HepG2 (cell line): Measurements from ENCODE around the gene ZMYM4. TPM values are rescaled to one million over a fixed set of nuclear protein-coding genes. Genes with fewer than 3 reads are reported as not detected.

ENCODE experiments used
- ATAC-seq: fragments of 200-7000 bp; cut with Tn5 transposase; 3 replicates; pipeline ENCODE4 v1.9.1; 2020; ENCODE audit warnings: mild to moderate bottlenecking, moderate library complexity
- BruUV-seq: library from RNA; stranded (reverse); fragments of 400-500 nt; replicated peaks from 2 replicates; lab custom pipeline; 2021; lab: Mats Ljungman, UMichigan
- CTCF ChIA-PET: fragments of 300-600 bp; formaldehyde crosslinking; extraction: SDS; loops from one replicate; lab custom pipeline; 2021; ENCODE audit warnings: low total read pairs, inconsistent platforms, low intra/inter-chr PET ratio; lab: Yijun Ruan, JAX
- POLR2A ChIA-PET: fragments of 350-600 bp; sonication (Branson Sonifier 250); formaldehyde crosslinking; loops from one replicate; lab custom pipeline; 2020; ENCODE audit warnings: antibody characterized with exemption, inconsistent platforms; lab: Yijun Ruan, JAX
- DNase-seq: peaks from one replicate; pipeline ENCODE4 v3.0.0-alpha.2; 2015; ENCODE audit warnings: low spot score
- FAIRE-seq: peaks from 3 replicates; lab custom pipeline; 2011; peaks lifted over from hg19 to GRCh38; lab: Jason Lieb, UNC
- H2AFZ ChIP-seq: one replicate; pipeline ENCODE4 v1.6.1; 2011; ENCODE audit warnings: low read length, inconsistent platforms
- H3K27ac ChIP-seq: fragments of 300-600 bp; 3 replicates; pipeline ENCODE4 v1.8.0; 2011; ENCODE audit warnings: mixed run types, mild to moderate bottlenecking, mixed read lengths, low read length, inconsistent platforms; ENCODE audit not compliant: insufficient read depth; ENCODE audit errors: extremely low read length
- H3K27me3 ChIP-seq, 2 experiments: fragments of 200-600 bp in 1 of 2; 2 replicates in 1 of 2; 3 replicates in 1 of 2; pipeline versions ENCODE4 v1.6.0 to v1.8.0; 2011; ENCODE audit warnings: low read length in 2 of 2, mild to moderate bottlenecking in 2 of 2, moderate library complexity in 2 of 2, inconsistent platforms in 1 of 2; ENCODE audit not compliant: insufficient read depth in 2 of 2, control insufficient read depth in 1 of 2
- H3K36me3 ChIP-seq, 2 experiments: fragments of 200-600 bp in 1 of 2; replicated peaks in 1 of 2; 2 replicates in 1 of 2; 3 replicates in 1 of 2; pipeline versions ENCODE4 v1.5.1 to v1.8.0; 2011; ENCODE audit warnings: low read length in 2 of 2, inconsistent platforms in 1 of 2; ENCODE audit not compliant: insufficient read depth in 2 of 2, control insufficient read depth in 1 of 2
- H3K4me1 ChIP-seq: 2 replicates; pipeline ENCODE4 v1.5.1; 2012; ENCODE audit warnings: low read length, inconsistent platforms; ENCODE audit not compliant: insufficient read depth
- H3K4me2 ChIP-seq: 2 replicates; pipeline ENCODE4 v1.6.0; 2011; ENCODE audit warnings: low read depth, low read length, inconsistent platforms
- H3K4me3 ChIP-seq, 3 experiments: fragments of 200-600 bp in 1 of 3; sonication (generic), shearing (Covaris generic) in 1 of 3; replicated peaks in 1 of 3; 2 replicates each; pipeline ENCODE4 v1.5.1; 2011 to 2016; ENCODE audit warnings: low read length in 3 of 3, inconsistent platforms in 2 of 3, low read depth in 2 of 3, mild to moderate bottlenecking in 2 of 3, control low read depth in 1 of 3, mixed read lengths in 1 of 3; ENCODE audit not compliant: insufficient read depth in 1 of 3
- H3K79me2 ChIP-seq: one replicate; pipeline ENCODE4 v1.6.1; 2011; ENCODE audit warnings: low read length, inconsistent platforms; ENCODE audit not compliant: insufficient read depth
- H3K9ac ChIP-seq: 2 replicates; pipeline ENCODE4 v1.6.0; 2011; ENCODE audit warnings: mild to moderate bottlenecking, low read depth, low read length, inconsistent platforms; ENCODE audit not compliant: insufficient read depth
- H3K9me3 ChIP-seq: 2 replicates; pipeline ENCODE4 v1.5.1; 2012; ENCODE audit warnings: mild to moderate bottlenecking, low read length
- H4K20me1 ChIP-seq: 2 replicates; pipeline ENCODE4 v1.6.0; 2011; ENCODE audit warnings: inconsistent platforms, mild to moderate bottlenecking, low read length, moderate library complexity; ENCODE audit not compliant: insufficient read depth
- CERS6 ChIP-seq: sonication (generic); formaldehyde crosslinking; IDR thresholded peaks from 2 replicates; pipeline ENCODE4 v1.5.0; 2020; ENCODE audit warnings: missing genetic modification reagents
- DRAP1 ChIP-seq: IDR thresholded peaks from 2 replicates; pipeline ENCODE4 v1.6.1; 2016; ENCODE audit warnings: missing genetic modification reagents, missing compliant biosample characterization
- EHMT2 ChIP-seq: fragments of 200-600 bp; sonication (generic); IDR thresholded peaks from 2 replicates; pipeline ENCODE4 v1.7.0; 2017; ENCODE audit warnings: antibody characterized with exemption, low read depth, low read length, borderline replicate concordance
- GATAD2A ChIP-seq: IDR thresholded peaks from 2 replicates; pipeline ENCODE4 v1.6.1; 2016
- HNF4G ChIP-seq, 2 experiments: sonication (generic) in 1 of 2; formaldehyde crosslinking in 1 of 2; IDR thresholded peaks; 2 replicates each; pipeline versions ENCODE4 v1.4.0 to v1.6.1; 2011 to 2020; ENCODE audit warnings: borderline replicate concordance in 2 of 2, low read depth in 2 of 2, mild to moderate bottlenecking in 2 of 2, low read length in 1 of 2, missing genetic modification reagents in 1 of 2, moderate library complexity in 1 of 2
- KDM2A ChIP-seq: sonication (generic); formaldehyde crosslinking; IDR thresholded peaks from 2 replicates; pipeline ENCODE4 v1.4.0; 2020; ENCODE audit warnings: low read depth, missing genetic modification reagents, borderline replicate concordance
- KDM5B ChIP-seq: sonication (generic); formaldehyde crosslinking; IDR thresholded peaks from 2 replicates; pipeline ENCODE4 v1.4.0; 2020; ENCODE audit warnings: missing genetic modification reagents, mild to moderate bottlenecking, borderline replicate concordance
- NAIF1 ChIP-seq: sonication (generic); formaldehyde crosslinking; IDR thresholded peaks from 2 replicates; pipeline ENCODE4 v1.5.0; 2020; ENCODE audit warnings: mild to moderate bottlenecking, missing genetic modification reagents, borderline replicate concordance
- NCOR1 ChIP-seq: fragments of 200-600 bp; sonication (generic); IDR thresholded peaks from 2 replicates; pipeline ENCODE4 v1.7.0; 2017; ENCODE audit warnings: antibody characterized with exemption, low read length, borderline replicate concordance
- PCBP1 ChIP-seq: fragments of 200-400 bp; formaldehyde crosslinking; IDR thresholded peaks from 2 replicates; pipeline ENCODE4 v1.6.1; 2017; ENCODE audit warnings: mild to moderate bottlenecking, low read depth, low read length, borderline replicate concordance
- PHF5A ChIP-seq: IDR thresholded peaks from one replicate; pipeline ENCODE4 v1.6.1; 2018; ENCODE audit warnings: low read depth, missing genetic modification reagents; ENCODE audit not compliant: unreplicated experiment
- TGIF2 ChIP-seq: IDR thresholded peaks from 2 replicates; pipeline ENCODE4 v1.6.1; 2016; ENCODE audit warnings: control low read depth, missing compliant biosample characterization
- TRAFD1 ChIP-seq: sonication (generic); formaldehyde crosslinking; IDR thresholded peaks from 2 replicates; pipeline ENCODE4 v1.5.1; 2020; ENCODE audit warnings: missing genetic modification reagents, mild to moderate bottlenecking, borderline replicate concordance
- ZNF574 ChIP-seq: sonication (generic); formaldehyde crosslinking; IDR thresholded peaks from 2 replicates; pipeline ENCODE4 v1.4.0; 2020; ENCODE audit warnings: missing genetic modification reagents
- ZNF710 ChIP-seq: sonication (generic); formaldehyde crosslinking; IDR thresholded peaks from 2 replicates; pipeline ENCODE4 v1.5.0; 2020; ENCODE audit warnings: mild to moderate bottlenecking, missing genetic modification reagents, borderline replicate concordance
- ZNF816 ChIP-seq: sonication (generic); formaldehyde crosslinking; IDR thresholded peaks from 2 replicates; pipeline ENCODE4 v1.8.0; 2022; ENCODE audit warnings: missing genetic modification reagents, mild to moderate bottlenecking, borderline replicate concordance
- WGBS: methylation state at CpG from one replicate; pipeline ENCODE4 v1.1.6; 2017; ENCODE audit warnings: low lambda C conversion rate; 5-methylcytosine and 5-hydroxymethylcytosine counted together
- in situ Hi-C: cut with HindIII; loops from 2 replicates; pipeline ENCODE4 v1.10.0; 2017; ENCODE audit warnings: low pct_unique_long_range_greater_than_20kb; ENCODE audit not compliant: extremely low pct_ligation_motif_present
- intact Hi-C: fragments of 100-400 bp; cut with micrococcal nuclease; formaldehyde crosslinking; loops from one replicate; pipeline ENCODE4 v1.10.0; 2022; ENCODE audit not compliant: unreplicated experiment
- polyA plus RNA-seq, 8 experiments: library from polyadenylated mRNA; depleted of rRNA in 3 of 8; stranded (reverse) in 7 of 8; unstranded in 1 of 8; fragments of >200 nt; fragmentation: Illumina TruSeq in 4 of 8; extraction: Trizol in 4 of 8; gene quantifications; 2 replicates each; pipeline versions ENCODE4 v1.2.1 to v1.2.3, GENCODE V29; 2011 to 2016; ENCODE audit warnings: low read depth in 4 of 8, missing spikeins in 1 of 8, mixed read lengths in 1 of 8; ENCODE audit not compliant: insufficient read depth in 1 of 8
- total RNA-seq, 5 experiments: library from RNA; depleted of rRNA; stranded (reverse); fragments of >200 nt; fragmentation: Illumina TruSeq; extraction: Trizol; gene quantifications; 2 replicates each; pipeline ENCODE4 v1.2.3, GENCODE V29; 2016; ENCODE audit warnings: low read depth in 1 of 5

ZMYM4 gene
- total and polyA plus RNA-seq, 2 of the 13 experiments (the other 11 are each of a cell fraction or from before 2014, with no cell fraction given): 13.9 to 37.6 TPM

- no peak overlapping the region for H3K4me3 ChIP-seq
- no peaks in the 10 kb centered on the region for H4K20me1 ChIP-seq
- in situ Hi-C loops (loop anchor here (25.0 kb wide), 1 partner anchor 309 kb away; no protein-coding TSS in a partner anchor), intact Hi-C loops (no loop called here)
- DNase-seq (no peak), ATAC-seq (no peak), FAIRE-seq (no peak)
- H2AFZ ChIP-seq: no peak overlapping the region
- H3K27ac ChIP-seq: no peak overlapping the region
- CTCF ChIA-PET: no interaction called here
- no peaks in the 10 kb centered on the region for H3K9me3 ChIP-seq
- H3K9ac ChIP-seq: no peak overlapping the region
- TF ChIP-seq ZNF816 (CRISPR knock-in tag): no peak
- no peak for TF ChIP-seq PCBP1
- TF ChIP-seq EHMT2: no peak
- no peak for TF ChIP-seq TRAFD1 (CRISPR knock-in tag)
- TF ChIP-seq ZNF710 (CRISPR knock-in tag): no peak
- no peak for TF ChIP-seq TGIF2 (CRISPR knock-in tag)
- no peak for TF ChIP-seq ZNF574 (CRISPR knock-in tag)
- no peak for TF ChIP-seq KDM5B
- TF ChIP-seq NCOR1: no peak
- no peak for TF ChIP-seq CERS6 (CRISPR knock-in tag)
- no peak for TF ChIP-seq DRAP1 (CRISPR knock-in tag)
- no peak for TF ChIP-seq NAIF1
- no peak for TF ChIP-seq GATAD2A
- TF ChIP-seq PHF5A (CRISPR knock-in tag): no peak
- TF ChIP-seq KDM2A: no peak
- TF ChIP-seq HNF4G (IDR thresholded peaks at IDR 0.05; ENCODE audit: borderline replicate concordance, low read depth, low read length): no peak
- TF ChIP-seq HNF4G (CRISPR knock-in tag; IDR thresholded peaks at IDR 0.05; ENCODE audit: borderline replicate concordance, low read depth): no peak
- H3K4me1 ChIP-seq: no peaks in the 10 kb centered on the region
- no peaks in the 10 kb centered on the region for H3K27me3 ChIP-seq
- H3K4me2 ChIP-seq: no peak overlapping the region
- H3K79me2 ChIP-seq: no peaks in the 10 kb centered on the region
- POLR2A ChIA-PET: no interaction called here
- no TSS peak for BruUV-seq
- 93% methylated on average over 7 of the region's 7 CpGs for WGBS
- H3K36me3 ChIP-seq: peaks cover 2 to 4% of the 10 kb centered on the region in 2 experiments; a peak in 2 of 5 replicates
Observed at GRCh38 chr1:35428360-35428759, 159.9 kb downstream of the ZMYM4 start.
